ENCODE measurements around the gene KRT72.

- TF ChIP-seq, protein P1, sequence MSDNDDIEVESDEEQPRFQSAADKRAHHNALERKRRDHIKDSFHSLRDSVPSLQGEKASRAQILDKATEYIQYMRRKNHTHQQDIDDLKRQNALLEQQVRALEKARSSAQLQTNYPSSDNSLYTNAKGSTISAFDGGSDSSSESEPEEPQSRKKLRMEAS (IDR thresholded peaks at IDR 0.05; ENCODE audit: insufficient read depth, insufficient read length): no peak
- TF ChIP-seq CTCF (IDR thresholded peaks at IDR 0.05; ENCODE audit: extremely low read depth in 1 of 2, insufficient read depth in 1 of 2, low read depth in 1 of 2, low read length in 2 of 2) (no peak), EZH2 (IDR thresholded peaks at IDR 0.05; ENCODE audit: borderline replicate concordance, low read depth, low read length, severe bottlenecking) (no peak), FOS (IDR thresholded peaks at IDR 0.05; ENCODE audit: borderline replicate concordance, insufficient read depth, low read length) (no peak), POLR2A (IDR thresholded peaks at IDR 0.05; ENCODE audit: low read depth, low read length) (no peak), POLR2AphosphoS5 (IDR thresholded peaks at IDR 0.05; ENCODE audit: insufficient read depth, low read depth, low read length) (no peak)
Observed at GRCh38 chr12:52546126-52546525, 55.1 kb downstream of the KRT72 start.
